SK-N-MC (cell line): Measurements from ENCODE around the gene SOX11.

ENCODE experiments used
- EZH2 ChIP-seq: fragments of 200-600 bp; sonication (generic); IDR thresholded peaks from one replicate; pipeline ENCODE4 v1.6.1; 2017; ENCODE audit warnings: antibody characterized with exemption
- FOXP2 ChIP-seq: optimal IDR thresholded peaks from 2 replicates; pipeline ENCODE3; 2011; ENCODE audit warnings: mild to moderate bottlenecking, moderate library complexity; ENCODE audit not compliant: insufficient read depth; ENCODE audit errors: extremely low read length, control extremely low read depth
- POLR2AphosphoS5 ChIP-seq: IDR thresholded peaks from 2 replicates; pipeline ENCODE4 v1.6.1; 2012; ENCODE audit warnings: mild to moderate bottlenecking, low read depth, low read length, borderline replicate concordance

- TF ChIP-seq EZH2, result no peak
- TF ChIP-seq POLR2AphosphoS5, result no peak
- no peak for TF ChIP-seq FOXP2
Measured at GRCh38 chr2:5672749-5673144, 19.4 kb upstream of the SOX11 start.
